MCF 10A (cell line): ENCODE data around the gene DDX51. TPM values are rescaled to one million over a fixed set of nuclear protein-coding genes. Genes with fewer than 3 reads are reported as not detected.
A peak's percentile ranks its signal among the peaks of the same experiment; 100 is the strongest.
"Not testable (repeated sequence)": the region's sequence is repeated elsewhere in the genome, so short reads cannot be mapped to it uniquely, and the experiment has no call there.

Experiments used
- BruUV-seq: library from RNA; stranded (reverse); fragments of 400-500 nt; replicated peaks from 2 replicates; lab custom pipeline; 2021; lab: Mats Ljungman, UMichigan
- CTCF ChIA-PET: fragments of 300-600 bp; sonication (Branson Sonifier 250); formaldehyde crosslinking; extraction: SDS; loops from one replicate; lab custom pipeline; 2021; ENCODE audit warnings: antibody characterized with exemption, inconsistent platforms; lab: Yijun Ruan, JAX
- POLR2A ChIA-PET: fragments of 300-600, 350-650 bp; sonication (Branson Sonifier 250); formaldehyde crosslinking; extraction: SDS; loops from one replicate; lab custom pipeline; 2020; ENCODE audit warnings: antibody characterized with exemption, inconsistent platforms; lab: Yijun Ruan, JAX
- DNase-seq: peaks from one replicate; pipeline ENCODE4 v3.0.0-alpha.2; 2018; ENCODE audit not compliant: unreplicated experiment
- H3K27ac Mint-ChIP-seq: one replicate; pipeline ENCODE4 v1.8.0; 2022; ENCODE audit warnings: mild to moderate bottlenecking, low read depth, mixed read lengths; ENCODE audit not compliant: unreplicated experiment
- H3K27me3 Mint-ChIP-seq: one replicate; pipeline ENCODE4 v1.8.0; 2022; ENCODE audit warnings: mixed read lengths; ENCODE audit not compliant: insufficient read depth, unreplicated experiment
- H3K36me3 Mint-ChIP-seq: one replicate; pipeline ENCODE4 v1.8.0; 2022; ENCODE audit warnings: mild to moderate bottlenecking, moderate library complexity, mixed read lengths; ENCODE audit not compliant: insufficient read depth, unreplicated experiment
- H3K4me1 Mint-ChIP-seq: one replicate; pipeline ENCODE4 v1.8.0; 2022; ENCODE audit warnings: mixed read lengths; ENCODE audit not compliant: insufficient read depth, unreplicated experiment
- H3K4me3 Mint-ChIP-seq: one replicate; pipeline ENCODE4 v1.8.0; 2022; ENCODE audit warnings: mild to moderate bottlenecking, moderate library complexity, mixed read lengths; ENCODE audit not compliant: unreplicated experiment
- H3K9me3 Mint-ChIP-seq: one replicate; pipeline ENCODE4 v1.8.0; 2022; ENCODE audit warnings: mixed read lengths; ENCODE audit not compliant: unreplicated experiment
- CTCF ChIP-seq: fragments of 200-600 bp; IDR thresholded peaks from one replicate; pipeline ENCODE4 v1.8.0; 2022; ENCODE audit warnings: antibody characterized with exemption, mild to moderate bottlenecking; ENCODE audit not compliant: unreplicated experiment
- intact Hi-C: fragments of 100-400 bp; cut with micrococcal nuclease; formaldehyde crosslinking; loops from 2 replicates; pipeline ENCODE4 v1.14.1; 2022
- total RNA-seq: library from RNA; stranded (reverse); gene quantifications from 2 replicates; pipeline ENCODE4 v1.2.3, GENCODE V29; 2022

DDX51 gene
- total RNA-seq, 1 experiment from 2014 or later: 24.0 TPM

DNA sequence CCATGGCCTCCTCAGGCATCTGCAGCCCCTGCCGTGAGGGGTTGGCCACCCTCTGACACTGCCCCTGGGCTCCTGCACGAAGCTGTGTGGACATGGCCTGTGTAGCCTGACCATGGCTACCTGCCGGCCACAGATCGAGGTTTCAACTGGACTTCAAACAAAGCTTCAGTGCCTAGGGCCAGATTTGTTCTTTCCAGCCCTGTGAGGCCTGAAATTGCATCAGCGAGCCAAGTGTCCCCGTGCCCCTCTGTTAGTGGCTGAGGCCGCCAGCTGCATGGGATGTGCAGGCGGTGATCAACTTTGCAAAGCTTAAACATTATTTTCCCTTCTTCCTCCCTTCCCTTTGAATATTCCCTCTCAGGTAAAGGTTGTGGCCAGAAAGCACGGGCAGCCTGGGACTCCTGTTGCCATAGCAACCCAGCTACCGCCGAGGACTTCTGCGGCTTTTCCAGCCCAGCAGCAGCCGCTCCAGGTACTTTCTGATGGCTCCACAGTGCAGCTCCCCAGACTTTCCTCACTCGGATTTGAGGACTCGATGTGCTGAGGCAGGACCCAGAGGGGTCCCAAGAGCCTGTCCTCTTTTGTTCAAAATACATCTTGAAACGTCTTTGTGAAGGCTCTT, 35.8 kb downstream of the DDX51 start:
- Mint-ChIP-seq H3K27ac (no peak overlapping the region), H3K4me3 (no peak overlapping the region), H3K27me3 (no peaks in the 10 kb centered on the region), H3K4me1 (no peaks in the 10 kb centered on the region), H3K9me3 (no peaks in the 10 kb centered on the region), H3K36me3 (peaks cover 30% of the 10 kb centered on the region)
- POLR2A ChIA-PET: no interaction called here
- intact Hi-C loops: no loop called here
- CTCF ChIA-PET: interaction anchor here (0.7 to 0.8 kb wide), 2 partner anchors 62 to 309 kb away, joined by 3 read pairs; no protein-coding TSS in a partner anchor
- BruUV-seq: no TSS peak
- no peak for DNase-seq
- no peak for TF ChIP-seq CTCF

- ChIA-PET POLR2A (no interaction called here), CTCF (interaction anchor here (0.6 kb wide), 1 partner anchor 9 kb away, joined by 3 read pairs; no protein-coding TSS in a partner anchor)
- DNase-seq: peak; percentile 27
- H3K4me1 Mint-ChIP-seq: no peaks in the 10 kb centered on the region
- no peaks in the 10 kb centered on the region for H3K9me3 Mint-ChIP-seq
- no peak for TF ChIP-seq CTCF
- H3K27me3 Mint-ChIP-seq: no peaks in the 10 kb centered on the region
- peaks cover 26% of the 10 kb centered on the region for H3K36me3 Mint-ChIP-seq
- no peak overlapping the region for H3K27ac Mint-ChIP-seq
- intact Hi-C loops: no loop called here
- no TSS peak for BruUV-seq
- no peak overlapping the region for H3K4me3 Mint-ChIP-seq
Observed at GRCh38 chr12:132106921-132107320, 37.2 kb downstream of the DDX51 start.

- no peak for TF ChIP-seq CTCF
- Mint-ChIP-seq H3K36me3 (peaks cover 36% of the 10 kb centered on the region), H3K9me3 (no peaks in the 10 kb centered on the region), H3K4me1 (no peaks in the 10 kb centered on the region), H3K27ac (no peak overlapping the region), H3K27me3 (no peaks in the 10 kb centered on the region), H3K4me3 (no peak overlapping the region)
- POLR2A ChIA-PET: no interaction called here
- CTCF ChIA-PET: no interaction called here
- DNase-seq: no peak
- intact Hi-C loops: no loop called here
- BruUV-seq: no TSS peak
Observed at GRCh38 chr12:132105467-132105866, 38.7 kb downstream of the DDX51 start.

GRCh38 chr12:132103542-132104308, 40.4 kb downstream of the DDX51 start:
- DNase-seq: no peak
- Mint-ChIP-seq H3K4me3 (no peak overlapping the region), H3K27me3 (no peaks in the 10 kb centered on the region), H3K27ac (no peak overlapping the region), H3K4me1 (no peaks in the 10 kb centered on the region), H3K36me3 (peaks cover 26% of the 10 kb centered on the region), H3K9me3 (no peaks in the 10 kb centered on the region)
- no TSS peak for BruUV-seq
- intact Hi-C loops: no loop called here
- ChIA-PET POLR2A (no interaction called here), CTCF (no interaction called here)
- TF ChIP-seq CTCF: no peak

DNA sequence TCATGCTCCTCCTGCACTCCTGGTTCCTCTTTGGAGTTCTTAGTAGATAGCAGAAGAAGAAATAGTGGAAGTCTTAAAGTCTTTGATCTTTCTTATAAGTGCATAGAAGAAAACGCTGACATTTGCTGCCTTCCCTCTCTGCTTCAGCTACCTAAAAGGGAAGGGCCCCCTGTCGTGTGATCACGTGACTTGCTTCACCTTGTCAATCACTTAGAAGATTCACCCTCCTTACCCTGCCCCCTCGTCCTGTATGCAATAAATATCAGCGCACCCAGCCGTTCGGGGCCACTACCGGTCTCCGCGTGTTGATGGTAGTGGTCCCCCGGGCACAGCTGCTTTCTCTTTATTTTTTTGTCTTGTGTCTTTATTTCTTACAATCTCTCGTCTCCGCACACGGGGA, 41.0 kb downstream of the DDX51 start:
- intact Hi-C loops, H3K27ac Mint-ChIP-seq, H3K27me3 Mint-ChIP-seq: not testable (repeated sequence)

More for the DNA sequence above, 41.0 kb downstream of the DDX51 start:
- POLR2A ChIA-PET, BruUV-seq, DNase-seq, H3K9me3 Mint-ChIP-seq, CTCF ChIA-PET, H3K4me3 Mint-ChIP-seq, H3K4me1 Mint-ChIP-seq: not testable (repeated sequence)
- peaks cover 24% of the 10 kb centered on the region for H3K36me3 Mint-ChIP-seq
